RWPE2 (cell line): Measurements from ENCODE around the gene OVCA2.
A peak's percentile ranks its signal among the peaks of the same experiment; 100 is the strongest.

Experiments
- ATAC-seq: fragments of 200-7000 bp; cut with Tn5 transposase; 3 replicates; pipeline ENCODE4 v1.9.1; 2021; ENCODE audit warnings: low read depth
- DNase-seq: peaks from one replicate; pipeline ENCODE4 v3.0.0-alpha.2; 2020; ENCODE audit warnings: low spot score
- H3K27ac ChIP-seq: fragments of 450-650 bp; 2 replicates; pipeline ENCODE4 v1.5.1; 2017; ENCODE audit warnings: mild to moderate bottlenecking; ENCODE audit not compliant: poor library complexity, severe bottlenecking
- H3K27me3 ChIP-seq: fragments of 250-450 bp; sonication (Bioruptor Pico); 2 replicates; pipeline ENCODE4 v1.5.1; 2021; ENCODE audit warnings: mild to moderate bottlenecking, moderate library complexity; ENCODE audit not compliant: insufficient read depth, poor library complexity, severe bottlenecking
- H3K36me3 ChIP-seq: fragments of 250-450 bp; sonication (Bioruptor Pico); 2 replicates; pipeline ENCODE4 v1.5.1; 2020; ENCODE audit warnings: low read depth, mild to moderate bottlenecking, moderate library complexity
- H3K4me1 ChIP-seq: fragments of 250-450 bp; sonication (Bioruptor Pico); 2 replicates; pipeline ENCODE4 v1.5.1; 2021; ENCODE audit warnings: mild to moderate bottlenecking, moderate library complexity; ENCODE audit not compliant: insufficient read depth, poor library complexity, severe bottlenecking
- H3K4me3 ChIP-seq: fragments of 250-450 bp; sonication (Bioruptor Pico); 2 replicates; pipeline ENCODE4 v1.5.1; 2021; ENCODE audit warnings: mild to moderate bottlenecking, moderate library complexity; ENCODE audit not compliant: severe bottlenecking
- H3K9me3 ChIP-seq: fragments of 250-450 bp; sonication (Bioruptor Pico); 2 replicates; pipeline ENCODE4 v1.5.1; 2021; ENCODE audit warnings: mild to moderate bottlenecking, moderate library complexity; ENCODE audit not compliant: severe bottlenecking
- CTCF ChIP-seq: fragments of 450-650 bp; IDR thresholded peaks from one replicate; pipeline ENCODE4 v1.5.1; 2017; ENCODE audit warnings: mild to moderate bottlenecking, moderate library complexity; ENCODE audit not compliant: poor library complexity, severe bottlenecking

OVCA2 gene

GRCh38 chr17:2068031-2068518 lies 26.3 kb downstream of the OVCA2 start:
- DNase-seq (no peak), ATAC-seq (no peak)
- Histone ChIP-seq H3K4me3 (no peak overlapping the region), H3K36me3 (peaks cover 5% of the 10 kb centered on the region; the same call in 1 of the 2 replicates), H3K27me3 (no peaks in the 10 kb centered on the region), H3K27ac (peak overlapping the region; percentile 71), H3K4me1 (peaks cover 18% of the 10 kb centered on the region), H3K9me3 (no peaks in the 10 kb centered on the region)
- no peak for TF ChIP-seq CTCF

GRCh38 chr17:2068519-2069051 lies 26.8 kb downstream of the OVCA2 start:
- no peak for TF ChIP-seq CTCF
- H3K4me1 ChIP-seq: peaks cover 18% of the 10 kb centered on the region
- no peaks in the 10 kb centered on the region for H3K27me3 ChIP-seq
- H3K36me3 ChIP-seq: peaks cover 5% of the 10 kb centered on the region; the same call in 1 of the 2 replicates
- H3K27ac ChIP-seq: peak overlapping the region; percentile 71
- DNase-seq: peak; percentile 72
- no peaks in the 10 kb centered on the region for H3K9me3 ChIP-seq
- peak; percentile 66 for ATAC-seq
- no peak overlapping the region for H3K4me3 ChIP-seq

- peaks cover 20% of the 10 kb centered on the region for H3K4me1 ChIP-seq
Observed at GRCh38 chr17:2070241-2071023, 28.6 kb downstream of the OVCA2 start.

GRCh38 chr17:2071024-2071385 lies 29.2 kb downstream of the OVCA2 start:
- DNase-seq (no peak), ATAC-seq (no peak)
- peaks cover 24% of the 10 kb centered on the region for H3K4me1 ChIP-seq
- H3K9me3 ChIP-seq: no peaks in the 10 kb centered on the region
- peak overlapping the region; percentile 9 for H3K27ac ChIP-seq
- H3K27me3 ChIP-seq: no peaks in the 10 kb centered on the region
- peaks cover 5% of the 10 kb centered on the region; the same call in 1 of the 2 replicates for H3K36me3 ChIP-seq
- no peak for TF ChIP-seq CTCF
- no peak overlapping the region for H3K4me3 ChIP-seq

More at GRCh38 chr17:2070241-2071023, 28.6 kb downstream of the OVCA2 start:
- DNase-seq (no peak), ATAC-seq (no peak)
- no peak for TF ChIP-seq CTCF
- H3K4me3 ChIP-seq: no peak overlapping the region
- no peaks in the 10 kb centered on the region for H3K27me3 ChIP-seq
- H3K27ac ChIP-seq: peak overlapping the region; percentile 9
- H3K36me3 ChIP-seq: peaks cover 5% of the 10 kb centered on the region; the same call in 1 of the 2 replicates
- H3K9me3 ChIP-seq: no peaks in the 10 kb centered on the region
